NCI-H2107 treated with DMSO at 0.1 percent for 48 hours (cell line): ENCODE data around the gene METTL25B.
"Not testable (repeated sequence)": the region's sequence is repeated elsewhere in the genome, so short reads cannot be mapped to it uniquely, and the experiment has no call there.

Experiments
- DNase-seq: peaks from one replicate; lab custom pipeline; 2025; ENCODE audit not compliant: unreplicated experiment; lab: John Stamatoyannopoulos, UW

Gene METTL25B

GRCh38 chr1:156747742-156748669, 19.7 kb downstream of the METTL25B start:
- DNase-seq = peak; percentile 40

GRCh38 chr1:156748670-156749418, 20.6 kb downstream of the METTL25B start:
- DNase-seq = peak; percentile 23

GRCh38 chr1:156749419-156750118, 21.3 kb downstream of the METTL25B start:
- no peak for DNase-seq

DNA sequence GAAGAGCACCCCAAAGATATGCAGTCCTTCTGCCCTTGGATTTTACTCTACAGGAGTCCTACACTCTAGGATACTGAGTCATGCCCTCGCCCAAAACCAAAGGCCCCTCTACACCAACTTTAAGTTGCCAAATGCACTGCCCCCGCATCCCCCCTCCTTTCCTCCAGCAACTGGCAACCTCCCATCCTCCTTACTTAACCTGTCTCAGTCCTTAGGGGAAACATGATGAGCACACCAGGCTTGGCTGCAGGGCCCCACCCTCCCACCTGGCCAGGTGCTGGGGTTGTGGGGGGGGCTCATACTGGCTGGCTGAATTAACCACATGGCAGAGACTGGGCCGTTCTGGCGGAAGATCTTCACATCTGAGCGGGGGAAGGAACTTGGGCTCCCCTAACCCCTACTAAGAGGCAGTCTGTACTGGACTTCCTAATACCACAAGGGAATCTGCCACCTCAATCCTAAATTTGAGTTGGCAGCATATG, 22.0 kb downstream of the METTL25B start:
- DNase-seq = peak; percentile 77

DNA sequence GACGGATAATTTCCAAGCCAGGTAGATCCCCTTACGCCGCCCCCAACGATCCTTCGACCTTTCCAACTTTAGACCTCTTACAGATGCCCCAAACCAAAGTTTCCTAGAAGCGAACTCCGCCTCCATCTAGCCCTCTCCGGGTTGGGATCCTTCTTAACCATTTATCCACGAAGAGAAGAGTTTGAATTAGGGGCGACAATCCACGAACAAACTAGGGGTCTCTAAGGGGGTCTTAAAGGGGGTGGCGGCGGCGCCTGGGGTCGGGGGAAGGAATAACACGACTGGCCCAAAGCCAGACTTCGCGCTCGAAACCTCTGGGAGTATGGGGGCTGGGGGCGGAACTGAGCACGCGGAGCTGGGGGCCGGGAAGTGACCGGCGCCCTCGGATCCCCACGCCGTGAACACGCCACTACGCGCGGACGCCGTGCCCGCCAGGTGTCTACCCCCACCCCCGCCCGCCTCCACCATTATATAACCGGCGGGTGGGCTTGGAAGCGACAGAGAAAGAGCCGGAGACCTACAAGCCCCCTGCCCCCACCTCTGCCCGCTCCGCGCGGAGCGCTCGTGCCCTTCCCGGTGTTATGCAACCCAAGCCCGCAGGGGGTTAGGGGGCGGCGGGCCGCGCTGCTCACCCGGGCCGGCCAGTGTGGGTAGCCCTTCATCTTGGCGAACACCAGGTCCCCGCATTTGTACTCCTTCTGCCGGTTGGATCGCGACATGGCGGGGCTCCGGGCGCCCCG, 22.6 kb downstream of the METTL25B start:
- no peak for DNase-seq

DNA sequence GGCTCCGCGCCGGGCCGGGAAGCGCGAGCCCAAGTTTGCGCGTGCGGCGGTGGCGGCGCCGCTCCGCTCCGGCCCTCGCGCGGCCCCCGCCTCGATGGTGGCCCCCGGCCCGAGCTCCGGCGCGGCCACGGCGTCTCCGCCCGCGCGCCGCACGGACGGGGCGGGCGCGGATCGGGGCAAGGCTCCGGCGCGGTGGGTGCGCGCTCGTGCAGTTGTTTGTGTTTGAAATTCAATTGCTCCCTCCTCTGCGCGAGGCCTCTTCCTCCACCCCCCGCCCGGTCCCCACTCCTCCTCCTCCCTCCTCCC, 23.1 kb downstream of the METTL25B start, which contains the start of gene HDGF:
HDGF (minus strand) TSS at position 225 of the 306 bp plus-strand sequence. CDS start 246 bp downstream, outside the sequence.
- no peak for DNase-seq

- DNase-seq = peak; percentile 85
Measured at GRCh38 chr1:156751757-156752481, 23.6 kb downstream of the METTL25B start.

- no peak for DNase-seq
Measured at GRCh38 chr1:156752843-156753482, 24.7 kb downstream of the METTL25B start.

GRCh38 chr1:156754219-156754618, 25.9 kb downstream of the METTL25B start:
- peak; percentile 99 for DNase-seq

DNA sequence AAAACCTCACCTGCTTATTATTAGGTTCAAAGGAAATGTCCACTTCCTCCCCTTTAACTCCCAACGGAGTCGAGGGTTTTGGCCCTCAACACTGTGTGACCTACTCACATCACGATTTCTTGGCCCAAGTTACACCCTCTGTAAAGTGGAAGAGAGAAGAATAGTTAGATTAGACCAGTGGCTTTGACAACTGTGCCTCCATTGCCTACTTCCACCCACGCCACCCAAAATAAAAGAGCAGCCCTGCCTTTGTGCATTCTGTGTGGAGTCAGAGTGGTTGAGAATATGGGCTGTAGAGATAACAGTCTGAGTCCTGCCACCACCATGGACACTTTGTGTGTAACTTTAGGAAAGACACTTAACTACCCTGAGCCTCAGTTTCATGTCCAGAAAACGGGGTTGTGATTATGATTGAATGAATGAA, 27.3 kb downstream of the METTL25B start:
- no peak for DNase-seq

GRCh38 chr1:156756355-156756754, 28.1 kb downstream of the METTL25B start:
- no peak for DNase-seq

DNA sequence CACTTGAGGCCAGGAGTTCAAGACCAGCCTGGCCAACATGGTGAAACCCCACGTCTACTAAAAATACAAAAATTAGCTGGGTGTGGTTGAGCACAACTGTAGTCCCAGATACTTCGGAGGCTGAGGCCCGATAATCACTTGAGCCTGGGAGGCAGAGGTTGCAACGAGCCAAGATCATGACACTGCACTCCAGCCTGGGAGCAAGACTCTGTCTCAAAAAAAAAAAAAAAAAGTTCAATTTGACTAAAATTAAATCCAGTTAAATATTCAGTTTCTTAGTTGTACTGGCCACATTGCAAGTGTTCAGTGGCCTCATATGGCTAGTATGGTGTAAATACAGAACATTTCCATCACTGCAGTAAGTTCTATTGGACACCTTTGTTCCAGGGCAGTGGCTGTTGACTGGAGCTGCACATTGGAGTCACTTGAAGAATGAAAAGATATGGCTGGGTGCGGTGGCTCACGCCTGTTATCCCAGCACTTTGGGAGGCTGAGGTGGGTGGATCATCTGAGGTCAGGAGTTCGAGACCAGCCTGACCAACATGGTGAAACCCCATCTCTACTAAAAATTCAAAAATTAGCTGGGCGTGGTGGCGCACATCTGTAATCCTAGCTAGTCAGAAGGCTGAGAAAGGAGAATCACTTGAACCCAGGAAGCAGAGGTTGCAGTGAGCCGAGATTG, 29.4 kb downstream of the METTL25B start:
- not testable (repeated sequence) for DNase-seq

GRCh38 chr1:156760092-156760795, 32.0 kb downstream of the METTL25B start:
- no peak for DNase-seq

DNA sequence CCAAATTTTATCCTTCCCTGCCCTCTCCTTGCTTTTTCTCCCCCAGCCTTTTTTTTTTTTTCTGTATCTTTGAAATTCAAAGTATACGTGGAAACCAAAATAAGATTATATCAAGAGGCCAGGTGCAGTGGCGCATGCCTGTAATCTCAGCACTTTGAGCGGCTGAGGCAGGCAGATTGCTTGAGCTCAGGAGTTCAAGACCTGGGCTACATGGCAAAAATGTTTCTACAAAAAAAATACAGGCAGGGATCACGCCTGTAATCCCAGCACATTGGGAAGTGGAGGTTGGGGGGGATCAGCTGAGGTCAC, 32.5 kb downstream of the METTL25B start:
- DNase-seq = no peak

DNA sequence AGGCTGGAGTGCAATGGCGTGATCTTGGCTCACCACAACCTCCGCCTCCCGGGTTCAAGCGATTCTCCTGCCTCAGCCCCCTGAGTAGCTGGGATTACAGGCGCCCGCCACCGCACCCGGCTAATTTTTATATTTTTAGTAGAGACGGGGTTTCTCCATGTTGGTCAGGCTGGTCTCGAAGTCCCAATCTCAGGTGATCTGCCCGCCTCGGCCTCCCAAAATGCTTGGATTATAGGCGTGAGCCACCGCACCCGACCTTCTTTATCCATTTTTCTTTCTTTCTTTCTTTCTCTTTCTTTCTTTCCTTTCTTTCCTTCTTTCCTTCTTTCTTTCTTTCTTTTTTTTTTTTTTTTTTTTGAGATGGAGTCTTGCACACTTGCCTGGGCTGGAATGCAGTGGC, 36.9 kb downstream of the METTL25B start:
- DNase-seq = not testable (repeated sequence)

DNA sequence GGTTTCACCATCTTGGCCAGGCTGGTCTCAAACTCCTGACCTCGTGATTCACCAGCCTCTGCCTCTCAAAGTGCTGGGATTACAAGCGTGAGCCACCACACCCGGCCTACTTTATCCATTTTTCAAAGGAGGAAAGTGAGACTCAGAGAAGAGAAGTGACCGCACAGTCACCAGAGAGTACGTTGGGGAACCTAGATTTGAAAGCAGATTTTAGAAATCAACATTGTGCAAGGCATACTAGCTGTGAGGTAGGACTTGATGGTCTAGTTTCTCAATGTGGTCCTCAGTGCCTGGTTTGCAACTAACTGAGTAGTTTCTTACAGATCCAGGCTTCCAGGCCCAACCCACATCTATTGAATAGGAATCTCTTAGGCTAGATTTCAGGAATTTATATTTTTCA, 37.4 kb downstream of the METTL25B start:
- no peak for DNase-seq

- peak; percentile 39 for DNase-seq
Measured at GRCh38 chr1:156766298-156767100, 38.2 kb downstream of the METTL25B start.
